HG03342 (cell line): ENCODE data around the gene PTPRK.
A peak's percentile ranks its signal among the peaks of the same experiment; 100 is the strongest.

Experiments used
- ATAC-seq: cut with Tn5 transposase; IDR thresholded peaks from one replicate; pipeline ENCODE4 v1.9.1; 2021; ENCODE audit warnings: mild to moderate bottlenecking, moderate library complexity; ENCODE audit not compliant: unreplicated experiment

Gene PTPRK

GRCh38 chr6:128305976-128306375, 214.4 kb downstream of the PTPRK start:
- ATAC-seq = no peak

- no peak for ATAC-seq
These were observed 215.2 kb downstream of the PTPRK start for GRCh38 chr6:128305228-128305627.

- ATAC-seq = no peak
These were observed 216.5 kb downstream of the PTPRK start for GRCh38 chr6:128303870-128304269.

- ATAC-seq = no peak
These were observed 217.5 kb downstream of the PTPRK start for GRCh38 chr6:128302942-128303341.

DNA sequence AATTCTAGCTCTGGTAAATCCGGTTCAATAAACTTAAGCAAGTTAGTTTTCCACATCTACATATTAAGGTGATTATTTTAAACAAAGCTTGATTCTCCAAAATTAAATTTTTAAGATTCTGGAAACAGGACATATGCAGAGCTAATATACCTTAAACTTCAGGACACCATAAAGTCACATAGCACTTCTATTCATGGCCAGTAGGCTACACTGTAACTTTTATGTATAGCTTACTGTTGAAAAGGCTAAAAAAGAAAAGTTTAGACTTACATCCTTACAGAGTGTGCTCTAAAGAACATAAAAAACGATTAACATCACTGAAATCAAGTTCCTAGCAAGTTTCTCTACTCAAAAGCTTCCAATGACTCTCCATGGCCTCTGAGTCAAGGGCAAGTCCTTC, 224.7 kb downstream of the PTPRK start:
- no peak for ATAC-seq

- no peak for ATAC-seq
These were observed 230.2 kb downstream of the PTPRK start for GRCh38 chr6:128290221-128290620.

DNA sequence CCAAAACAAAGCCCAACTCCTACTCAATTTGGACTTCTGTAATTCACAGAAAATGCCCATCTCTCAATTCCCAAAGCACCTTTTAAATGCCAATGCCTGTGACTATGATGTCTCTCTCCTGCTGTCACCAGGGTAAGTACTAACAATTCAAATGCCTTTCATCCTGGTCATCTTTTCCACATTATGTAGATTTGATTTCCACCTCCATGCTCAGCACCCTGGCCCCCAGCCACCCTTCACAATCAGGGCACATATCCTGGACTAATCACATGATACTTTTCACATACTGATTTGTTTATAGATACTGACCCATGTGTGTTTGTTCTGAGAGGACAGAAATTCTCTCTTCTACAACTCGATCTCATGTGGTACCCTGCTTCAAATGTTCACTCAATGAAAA, 236.3 kb downstream of the PTPRK start:
- ATAC-seq = no peak

DNA sequence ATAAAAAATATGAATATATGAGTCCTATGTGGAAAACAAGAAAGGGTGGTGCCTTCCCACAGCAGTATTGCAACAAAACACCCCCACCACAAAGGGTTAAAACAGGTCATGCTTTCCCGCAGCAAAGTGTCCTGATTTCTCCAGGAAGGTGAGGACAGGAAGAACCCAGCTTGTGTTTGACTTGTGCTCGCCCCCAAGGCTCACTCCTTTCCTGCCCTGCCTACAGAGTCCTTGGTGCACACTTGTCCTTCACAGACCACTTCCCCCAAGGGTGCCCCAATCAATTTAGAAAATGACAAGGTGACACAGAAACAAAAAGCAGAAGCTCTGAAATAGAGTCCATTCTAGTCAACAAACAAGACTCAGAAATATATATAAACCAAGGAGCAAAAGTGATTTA, 237.4 kb downstream of the PTPRK start:
- no peak for ATAC-seq

DNA sequence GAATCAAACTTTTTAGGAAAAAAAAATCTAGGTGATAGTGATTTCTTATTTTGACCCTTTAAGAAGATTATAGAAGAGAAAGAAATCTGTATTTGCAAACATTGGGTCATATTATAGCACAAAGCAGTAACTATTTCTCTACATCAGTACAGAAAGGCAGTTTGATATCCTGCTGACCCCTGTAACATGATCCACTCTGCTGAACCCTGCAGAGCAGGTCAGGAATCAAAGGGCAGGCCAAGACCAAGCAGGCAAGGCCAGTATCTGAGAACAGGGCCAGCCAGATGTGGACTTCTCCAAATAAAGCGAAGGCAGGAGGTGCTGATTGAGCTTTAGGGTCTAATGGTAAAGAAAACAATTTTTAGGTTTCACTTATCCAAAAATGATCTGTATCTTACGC, 239.4 kb downstream of the PTPRK start:
- ATAC-seq = no peak

GRCh38 chr6:128280066-128280465, 240.3 kb downstream of the PTPRK start:
- no peak for ATAC-seq

GRCh38 chr6:128278836-128279235, 241.6 kb downstream of the PTPRK start:
- ATAC-seq = no peak

GRCh38 chr6:128277379-128277778, 243.0 kb downstream of the PTPRK start:
- no peak for ATAC-seq

DNA sequence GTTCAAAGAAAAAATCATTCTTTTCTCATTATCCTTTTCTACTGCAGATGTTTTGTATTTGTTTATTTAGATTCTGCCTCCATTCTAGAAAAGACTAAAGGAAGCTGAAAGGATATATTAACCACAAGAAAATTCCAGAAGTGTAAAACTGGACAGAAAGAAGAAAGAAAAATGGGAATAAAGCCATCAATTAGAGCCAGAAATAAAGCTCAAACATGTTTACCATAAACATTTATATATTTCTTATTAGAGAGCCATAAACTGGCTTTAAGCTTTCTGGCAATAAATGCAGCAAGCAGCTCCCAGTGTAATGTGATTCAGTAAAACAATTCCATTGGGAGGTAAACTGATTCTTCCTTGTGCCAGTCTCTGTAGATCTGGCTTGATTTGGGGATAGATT, 244.1 kb downstream of the PTPRK start:
- ATAC-seq = no peak

- ATAC-seq = no peak
These were observed 244.7 kb downstream of the PTPRK start for GRCh38 chr6:128275681-128276080.

DNA sequence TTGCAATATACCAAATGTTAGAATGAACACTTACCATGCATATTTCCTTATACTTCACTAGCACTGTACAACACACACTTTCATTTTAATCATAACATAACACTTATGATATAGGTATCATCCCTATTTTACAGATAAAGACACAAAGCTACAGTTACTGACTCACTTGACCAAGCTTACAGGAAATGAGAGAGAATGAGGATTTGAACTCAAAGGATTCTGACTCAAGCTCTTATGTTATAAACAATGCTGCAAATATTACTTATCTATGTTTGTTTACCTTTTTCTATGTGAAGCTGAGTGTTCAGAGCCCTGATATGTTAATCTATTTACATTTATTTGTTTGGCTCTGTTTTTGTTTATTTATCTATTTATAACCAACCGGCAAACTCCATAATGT, 245.4 kb downstream of the PTPRK start:
- ATAC-seq = no peak

- no peak for ATAC-seq
These were observed 248.9 kb downstream of the PTPRK start for GRCh38 chr6:128271527-128271926.

GRCh38 chr6:128271011-128271410, 249.4 kb downstream of the PTPRK start:
- no peak for ATAC-seq

- no peak for ATAC-seq
These were observed 253.5 kb downstream of the PTPRK start for GRCh38 chr6:128266946-128267345.

DNA sequence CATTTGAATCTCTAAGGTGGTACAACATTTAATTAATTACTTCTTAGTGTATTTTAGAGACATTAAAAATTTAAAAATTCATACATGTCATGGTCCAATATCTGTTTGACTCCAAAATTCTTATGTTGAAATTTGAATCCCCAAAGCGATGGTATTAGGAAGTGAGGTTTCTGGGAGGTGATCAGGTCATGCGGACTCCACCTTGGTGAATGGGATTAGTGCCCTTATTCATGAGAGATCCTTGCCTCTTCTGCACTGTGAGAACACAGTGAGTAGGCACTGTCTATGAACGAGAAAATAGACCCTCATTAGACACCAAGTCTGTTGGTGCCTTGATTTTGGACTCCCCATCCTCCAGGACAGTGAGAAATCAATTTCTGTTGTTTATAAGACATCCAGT, 254.7 kb downstream of the PTPRK start:
- no peak for ATAC-seq

GRCh38 chr6:128259730-128260685, 260.4 kb downstream of the PTPRK start:
- ATAC-seq = peak; percentile 54

- peak; percentile 96 for ATAC-seq
These were observed 261.2 kb downstream of the PTPRK start for GRCh38 chr6:128259029-128259724.

- no peak for ATAC-seq
These were observed 264.3 kb downstream of the PTPRK start for GRCh38 chr6:128256095-128256494.
